ENCODE measurements around the gene PTPRR. TPM values are rescaled to one million over a fixed set of nuclear protein-coding genes. Genes with fewer than 3 reads are reported as not detected.

Gene PTPRR
- total RNA-seq, 1 donor from 2014 or later, result not detected

DNA sequence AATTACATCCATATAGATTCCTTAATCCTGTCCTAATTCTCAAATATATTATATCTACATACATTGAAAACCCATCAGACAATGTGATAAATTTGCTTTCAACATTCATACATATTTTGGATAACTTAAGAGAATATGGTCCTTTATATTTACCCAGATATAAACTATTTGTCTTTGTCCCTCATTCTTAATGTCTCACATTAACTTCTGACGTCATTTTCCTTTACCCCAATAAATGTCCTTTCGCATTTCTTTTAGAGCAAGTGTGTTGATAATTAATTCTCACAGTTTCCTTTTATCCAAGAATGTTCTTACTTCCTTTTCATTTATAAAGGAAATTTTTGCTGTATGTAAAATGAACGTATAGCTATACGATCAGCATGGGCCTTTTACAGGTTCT is 12.6 kb upstream of the PTPRR start:
- no peak overlapping the region for H3K4me3 Mint-ChIP-seq
- H3K27me3 Mint-ChIP-seq (ENCODE audit: insufficient read depth), result no peaks in the 10 kb centered on the region
- H3K4me1 Mint-ChIP-seq (ENCODE audit: low read depth), result no peaks in the 10 kb centered on the region
- no peak for DNase-seq (ENCODE audit: low spot score)
- intact Hi-C loops (cut with micrococcal nuclease), result no loop called here
- no peaks in the 10 kb centered on the region for H3K36me3 Mint-ChIP-seq (ENCODE audit: low read depth)
- no peak overlapping the region for H3K27ac Mint-ChIP-seq
- no peaks in the 10 kb centered on the region for H3K9me3 Mint-ChIP-seq

- Mint-ChIP-seq H3K27ac (no peak overlapping the region), H3K4me1 (ENCODE audit: low read depth) (no peaks in the 10 kb centered on the region), H3K27me3 (ENCODE audit: insufficient read depth) (no peaks in the 10 kb centered on the region), H3K4me3 (no peak overlapping the region), H3K9me3 (no peaks in the 10 kb centered on the region), H3K36me3 (ENCODE audit: low read depth) (no peaks in the 10 kb centered on the region)
- intact Hi-C loops (cut with micrococcal nuclease), result no loop called here
- DNase-seq (ENCODE audit: low spot score), result no peak
These were observed 8.5 kb upstream of the PTPRR start for GRCh38 chr12:70929029-70929428.

GRCh38 chr12:70928071-70928470 is 7.5 kb upstream of the PTPRR start:
- no peak for DNase-seq (ENCODE audit: low spot score)
- H3K4me1 Mint-ChIP-seq (ENCODE audit: low read depth), result no peaks in the 10 kb centered on the region
- H3K27ac Mint-ChIP-seq, result no peak overlapping the region
- intact Hi-C loops (cut with micrococcal nuclease), result no loop called here
- no peaks in the 10 kb centered on the region for H3K27me3 Mint-ChIP-seq (ENCODE audit: insufficient read depth)
- no peaks in the 10 kb centered on the region for H3K36me3 Mint-ChIP-seq (ENCODE audit: low read depth)
- H3K9me3 Mint-ChIP-seq, result no peaks in the 10 kb centered on the region
- H3K4me3 Mint-ChIP-seq, result no peak overlapping the region

- Mint-ChIP-seq H3K9me3 (no peaks in the 10 kb centered on the region), H3K27ac (no peak overlapping the region), H3K27me3 (ENCODE audit: insufficient read depth) (no peaks in the 10 kb centered on the region), H3K36me3 (ENCODE audit: low read depth) (no peaks in the 10 kb centered on the region), H3K4me3 (no peak overlapping the region), H3K4me1 (ENCODE audit: low read depth) (no peaks in the 10 kb centered on the region)
- intact Hi-C loops (cut with micrococcal nuclease), result no loop called here
- no peak for DNase-seq (ENCODE audit: low spot score)
These were observed 6.8 kb upstream of the PTPRR start for GRCh38 chr12:70927356-70927755.

GRCh38 chr12:70925539-70925938 is 5.0 kb upstream of the PTPRR start:
- no peaks in the 10 kb centered on the region for H3K4me1 Mint-ChIP-seq (ENCODE audit: low read depth)
- peaks cover 3% of the 10 kb centered on the region for H3K27me3 Mint-ChIP-seq (ENCODE audit: insufficient read depth)
- intact Hi-C loops (cut with micrococcal nuclease), result no loop called here
- no peak for DNase-seq (ENCODE audit: low spot score)
- H3K27ac Mint-ChIP-seq, result no peak overlapping the region
- H3K9me3 Mint-ChIP-seq, result no peaks in the 10 kb centered on the region
- no peaks in the 10 kb centered on the region for H3K36me3 Mint-ChIP-seq (ENCODE audit: low read depth)
- no peak overlapping the region for H3K4me3 Mint-ChIP-seq

- Mint-ChIP-seq H3K36me3 (ENCODE audit: low read depth) (no peaks in the 10 kb centered on the region), H3K27ac (no peak overlapping the region), H3K4me3 (no peak overlapping the region), H3K4me1 (ENCODE audit: low read depth) (no peaks in the 10 kb centered on the region), H3K27me3 (ENCODE audit: insufficient read depth) (peaks cover 10% of the 10 kb centered on the region), H3K9me3 (no peaks in the 10 kb centered on the region)
- intact Hi-C loops (cut with micrococcal nuclease), result no loop called here
- no peak for DNase-seq (ENCODE audit: low spot score)
These were observed 353 bp upstream of the PTPRR start for GRCh38 chr12:70920891-70921290.

DNA sequence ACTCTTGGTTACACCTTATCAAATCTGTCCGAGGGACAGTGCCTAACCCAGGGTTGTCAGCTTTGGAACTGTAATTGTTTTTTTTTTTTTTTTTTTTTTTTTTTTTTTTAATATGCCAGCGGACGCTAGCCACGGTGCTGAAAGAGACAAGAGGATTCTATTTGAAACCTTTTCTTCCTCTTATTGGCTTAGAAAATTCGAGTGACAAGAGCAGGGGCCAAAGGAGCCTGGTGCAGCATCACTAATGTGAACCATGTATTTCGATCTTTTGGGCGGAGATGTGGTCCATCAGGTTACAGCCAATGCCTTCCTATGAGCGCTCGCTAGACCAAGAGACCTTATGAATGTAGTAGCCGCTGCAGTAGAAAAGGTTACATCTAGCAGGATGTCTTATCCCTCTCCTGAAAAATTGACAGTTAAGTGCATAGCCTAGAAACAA is 922 bp downstream of the PTPRR start:
- no peak for DNase-seq (ENCODE audit: low spot score)
- Mint-ChIP-seq H3K27me3 (ENCODE audit: insufficient read depth) (peaks cover 10% of the 10 kb centered on the region), H3K9me3 (no peaks in the 10 kb centered on the region), H3K4me3 (no peak overlapping the region), H3K4me1 (ENCODE audit: low read depth) (no peaks in the 10 kb centered on the region), H3K36me3 (ENCODE audit: low read depth) (no peaks in the 10 kb centered on the region), H3K27ac (no peak overlapping the region)
- intact Hi-C loops (cut with micrococcal nuclease), result no loop called here

GRCh38 chr12:70919176-70919575 is 1.4 kb downstream of the PTPRR start:
- Mint-ChIP-seq H3K4me3 (no peak overlapping the region), H3K36me3 (ENCODE audit: low read depth) (no peaks in the 10 kb centered on the region), H3K9me3 (no peaks in the 10 kb centered on the region), H3K27me3 (ENCODE audit: insufficient read depth) (peaks cover 10% of the 10 kb centered on the region), H3K27ac (no peak overlapping the region), H3K4me1 (ENCODE audit: low read depth) (no peaks in the 10 kb centered on the region)
- no peak for DNase-seq (ENCODE audit: low spot score)
- intact Hi-C loops (cut with micrococcal nuclease), result no loop called here

DNA sequence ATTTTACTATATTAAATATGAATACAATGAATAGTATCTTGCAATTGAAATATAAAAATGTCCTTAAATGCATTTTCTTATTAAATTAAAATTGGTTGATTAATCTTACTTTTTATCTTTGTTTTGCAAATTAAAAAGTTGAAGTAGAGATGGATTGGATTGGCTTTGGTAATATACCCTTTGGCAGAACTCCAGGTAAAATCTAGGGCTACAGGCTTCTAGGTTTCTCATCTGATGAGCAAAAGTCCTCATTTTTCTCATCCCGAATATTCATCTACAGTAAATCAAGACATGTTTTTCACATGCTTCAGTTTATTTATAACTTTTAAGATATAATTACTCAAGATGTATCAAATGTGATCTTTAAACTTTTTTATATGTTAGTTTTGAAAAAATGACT is 2.2 kb downstream of the PTPRR start:
- intact Hi-C loops (cut with micrococcal nuclease), result no loop called here
- Mint-ChIP-seq H3K36me3 (ENCODE audit: low read depth) (no peaks in the 10 kb centered on the region), H3K4me3 (no peak overlapping the region), H3K4me1 (ENCODE audit: low read depth) (no peaks in the 10 kb centered on the region), H3K27me3 (ENCODE audit: insufficient read depth) (peaks cover 10% of the 10 kb centered on the region), H3K27ac (no peak overlapping the region), H3K9me3 (no peaks in the 10 kb centered on the region)
- DNase-seq (ENCODE audit: low spot score), result no peak

GRCh38 chr12:70910666-70911065 is 9.9 kb downstream of the PTPRR start:
- Mint-ChIP-seq H3K9me3 (no peaks in the 10 kb centered on the region), H3K36me3 (ENCODE audit: low read depth) (no peaks in the 10 kb centered on the region), H3K27me3 (ENCODE audit: insufficient read depth) (no peaks in the 10 kb centered on the region), H3K4me1 (ENCODE audit: low read depth) (no peaks in the 10 kb centered on the region), H3K4me3 (no peak overlapping the region), H3K27ac (no peak overlapping the region)
- no peak for DNase-seq (ENCODE audit: low spot score)
- intact Hi-C loops (cut with micrococcal nuclease), result no loop called here

GRCh38 chr12:70908978-70909377 is 11.6 kb downstream of the PTPRR start:
- Mint-ChIP-seq H3K4me3 (no peak overlapping the region), H3K27ac (no peak overlapping the region), H3K36me3 (ENCODE audit: low read depth) (no peaks in the 10 kb centered on the region), H3K4me1 (ENCODE audit: low read depth) (no peaks in the 10 kb centered on the region), H3K27me3 (ENCODE audit: insufficient read depth) (no peaks in the 10 kb centered on the region), H3K9me3 (no peaks in the 10 kb centered on the region)
- DNase-seq (ENCODE audit: low spot score), result no peak
- intact Hi-C loops (cut with micrococcal nuclease), result no loop called here

DNA sequence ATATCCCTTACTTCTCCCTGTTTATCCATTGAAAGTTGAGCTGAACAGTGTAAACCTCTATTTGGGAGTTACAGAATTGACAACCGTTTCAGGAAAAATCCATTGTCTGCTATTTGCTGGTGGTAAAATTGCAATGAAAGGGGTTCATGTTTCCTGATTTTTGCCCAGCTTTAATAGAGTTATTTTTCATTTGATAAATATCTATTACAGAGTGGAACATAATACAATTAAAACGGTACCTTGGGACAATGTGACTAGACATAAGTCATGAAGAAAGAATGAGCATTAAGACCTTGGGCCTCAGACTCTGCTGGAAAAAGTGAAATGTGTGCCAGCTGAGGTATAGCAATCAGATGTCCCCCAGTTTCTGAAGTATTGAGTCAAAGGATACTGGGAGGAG is 13.1 kb downstream of the PTPRR start:
- Mint-ChIP-seq H3K4me1 (ENCODE audit: low read depth) (no peaks in the 10 kb centered on the region), H3K4me3 (no peak overlapping the region), H3K36me3 (ENCODE audit: low read depth) (no peaks in the 10 kb centered on the region), H3K9me3 (no peaks in the 10 kb centered on the region), H3K27me3 (ENCODE audit: insufficient read depth) (no peaks in the 10 kb centered on the region), H3K27ac (no peak overlapping the region)
- intact Hi-C loops (cut with micrococcal nuclease), result no loop called here
- DNase-seq (ENCODE audit: low spot score), result no peak

DNA sequence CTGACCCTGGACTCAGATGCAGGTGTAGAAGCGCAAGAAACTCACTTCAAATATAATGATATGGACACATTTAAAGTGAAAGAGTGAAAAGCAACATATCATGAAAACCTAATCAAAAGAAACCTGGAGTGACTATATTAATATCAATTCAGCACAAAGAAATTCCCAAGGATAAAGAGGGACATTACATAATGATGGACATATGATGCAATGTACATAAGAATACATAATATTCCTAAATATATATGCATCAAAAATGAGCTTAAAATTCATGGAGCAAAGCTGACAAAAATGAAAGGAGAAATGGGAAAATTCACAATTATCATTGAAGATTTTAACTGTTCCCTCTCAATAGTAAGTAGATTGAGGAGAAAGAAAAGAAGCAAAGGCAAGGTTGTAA is 24.6 kb downstream of the PTPRR start:
- H3K4me1 Mint-ChIP-seq (ENCODE audit: low read depth), result no peaks in the 10 kb centered on the region
- DNase-seq (ENCODE audit: low spot score), result no peak
- intact Hi-C loops (cut with micrococcal nuclease), result no loop called here
- no peaks in the 10 kb centered on the region for H3K27me3 Mint-ChIP-seq (ENCODE audit: insufficient read depth)
- no peaks in the 10 kb centered on the region for H3K36me3 Mint-ChIP-seq (ENCODE audit: low read depth)
- H3K9me3 Mint-ChIP-seq, result peaks cover 6% of the 10 kb centered on the region
- no peak overlapping the region for H3K27ac Mint-ChIP-seq
- no peak overlapping the region for H3K4me3 Mint-ChIP-seq

DNA sequence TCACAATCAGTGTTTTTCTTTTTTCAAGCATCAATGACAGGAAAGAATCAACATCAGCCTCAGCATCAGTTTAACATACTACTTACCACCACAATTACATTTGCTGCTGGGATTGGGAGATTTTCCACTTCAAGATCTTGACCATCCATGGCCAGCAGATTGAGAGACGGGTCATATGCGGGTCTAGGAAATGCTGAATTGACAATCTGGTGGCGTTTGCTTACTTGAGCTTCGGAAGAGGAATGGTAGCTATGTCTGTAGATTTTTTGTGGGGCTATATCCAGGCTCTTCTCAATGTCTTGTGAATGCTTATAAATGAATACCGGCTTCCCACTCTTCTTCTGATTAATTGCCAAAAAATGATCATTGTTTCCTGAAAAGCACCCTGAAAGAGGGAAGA is 27.9 kb downstream of the PTPRR start:
- Mint-ChIP-seq H3K27ac (no peak overlapping the region), H3K36me3 (ENCODE audit: low read depth) (no peaks in the 10 kb centered on the region), H3K9me3 (peaks cover 6% of the 10 kb centered on the region), H3K4me3 (no peak overlapping the region), H3K4me1 (ENCODE audit: low read depth) (no peaks in the 10 kb centered on the region), H3K27me3 (ENCODE audit: insufficient read depth) (no peaks in the 10 kb centered on the region)
- intact Hi-C loops (cut with micrococcal nuclease), result no loop called here
- DNase-seq (ENCODE audit: low spot score), result no peak
